Measurements from ENCODE around the gene ESRRG.

Gene ESRRG

DNA sequence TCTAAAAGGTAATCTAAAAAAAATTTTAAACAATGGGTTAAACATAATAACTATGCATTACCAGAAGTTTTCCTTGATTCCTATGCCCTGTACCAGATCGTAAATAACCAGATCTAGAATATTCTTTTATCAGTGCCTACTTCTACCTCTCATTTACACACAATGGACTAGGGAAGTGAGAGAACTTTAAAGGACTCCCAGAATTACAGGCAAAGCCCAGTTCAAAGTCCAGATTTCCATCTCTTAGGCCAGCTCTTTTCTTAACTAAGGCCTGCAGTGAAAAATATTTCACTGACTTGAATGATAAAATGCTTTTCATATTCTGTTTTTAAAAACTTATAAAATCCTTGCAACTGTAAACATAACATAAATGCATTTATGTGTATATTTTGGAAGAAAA lies 32.6 kb downstream of the ESRRG start:
- TF ChIP-seq EZH2 (optimal IDR thresholded peaks at IDR 0.05; ENCODE audit: low read depth, low read length): no peak
- TF ChIP-seq, protein P1, sequence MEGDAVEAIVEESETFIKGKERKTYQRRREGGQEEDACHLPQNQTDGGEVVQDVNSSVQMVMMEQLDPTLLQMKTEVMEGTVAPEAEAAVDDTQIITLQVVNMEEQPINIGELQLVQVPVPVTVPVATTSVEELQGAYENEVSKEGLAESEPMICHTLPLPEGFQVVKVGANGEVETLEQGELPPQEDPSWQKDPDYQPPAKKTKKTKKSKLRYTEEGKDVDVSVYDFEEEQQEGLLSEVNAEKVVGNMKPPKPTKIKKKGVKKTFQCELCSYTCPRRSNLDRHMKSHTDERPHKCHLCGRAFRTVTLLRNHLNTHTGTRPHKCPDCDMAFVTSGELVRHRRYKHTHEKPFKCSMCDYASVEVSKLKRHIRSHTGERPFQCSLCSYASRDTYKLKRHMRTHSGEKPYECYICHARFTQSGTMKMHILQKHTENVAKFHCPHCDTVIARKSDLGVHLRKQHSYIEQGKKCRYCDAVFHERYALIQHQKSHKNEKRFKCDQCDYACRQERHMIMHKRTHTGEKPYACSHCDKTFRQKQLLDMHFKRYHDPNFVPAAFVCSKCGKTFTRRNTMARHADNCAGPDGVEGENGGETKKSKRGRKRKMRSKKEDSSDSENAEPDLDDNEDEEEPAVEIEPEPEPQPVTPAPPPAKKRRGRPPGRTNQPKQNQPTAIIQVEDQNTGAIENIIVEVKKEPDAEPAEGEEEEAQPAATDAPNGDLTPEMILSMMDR (IDR thresholded peaks at IDR 0.05; ENCODE audit: low read length): no peak
- TF ChIP-seq EZH2phosphoT487 (IDR thresholded peaks at IDR 0.05; ENCODE audit: low read length): no peak
- Histone ChIP-seq H3K27ac (ENCODE audit: low read length) (no peak overlapping the region), H3K4me1 (ENCODE audit: low read length) (no peaks in the 10 kb centered on the region), H3K9ac (ENCODE audit: low read length) (no peak overlapping the region), H3K4me2 (ENCODE audit: low read depth, low read length) (no peak overlapping the region), H4K20me1 (ENCODE audit: insufficient read depth, low read length) (no peaks in the 10 kb centered on the region), H3K27me3 (replicated peaks; ENCODE audit: insufficient read depth, low read length) (no peaks in the 10 kb centered on the region), H3K9me2 (replicated peaks; ENCODE audit: insufficient read depth, low read length) (no peaks in the 10 kb centered on the region), H3K9me3 (replicated peaks; ENCODE audit: insufficient read depth, low read length) (no peaks in the 10 kb centered on the region), H3K36me3 (replicated peaks; ENCODE audit: insufficient read depth, low read length) (no peaks in the 10 kb centered on the region), H3F3A (ENCODE audit: insufficient read depth, low read length) (no peaks in the 10 kb centered on the region), H3K79me2 (ENCODE audit: low read length) (no peaks in the 10 kb centered on the region), H2AFZ (ENCODE audit: low read length) (no peak overlapping the region), H3K4me3 (ENCODE audit: low read length) (no peak overlapping the region)
- DNase-seq: no peak

GRCh38 chr1:216688127-216688657 lies 35.0 kb downstream of the ESRRG start:
- Histone ChIP-seq H3K9ac (ENCODE audit: low read length) (no peak overlapping the region), H3F3A (ENCODE audit: insufficient read depth, low read length) (no peaks in the 10 kb centered on the region), H3K27ac (ENCODE audit: low read length) (no peak overlapping the region), H3K27me3 (replicated peaks; ENCODE audit: insufficient read depth, low read length) (no peaks in the 10 kb centered on the region), H2AFZ (ENCODE audit: low read length) (no peak overlapping the region), H3K4me2 (ENCODE audit: low read depth, low read length) (no peak overlapping the region), H3K36me3 (replicated peaks; ENCODE audit: insufficient read depth, low read length) (no peaks in the 10 kb centered on the region), H3K4me3 (ENCODE audit: low read length) (no peak overlapping the region), H3K4me1 (ENCODE audit: low read length) (no peaks in the 10 kb centered on the region), H3K9me2 (replicated peaks; ENCODE audit: insufficient read depth, low read length) (no peaks in the 10 kb centered on the region), H3K79me2 (ENCODE audit: low read length) (no peaks in the 10 kb centered on the region), H3K9me3 (replicated peaks; ENCODE audit: insufficient read depth, low read length) (no peaks in the 10 kb centered on the region), H4K20me1 (ENCODE audit: insufficient read depth, low read length) (no peaks in the 10 kb centered on the region)
- DNase-seq: no peak
- no peak for TF ChIP-seq EZH2phosphoT487 (IDR thresholded peaks at IDR 0.05; ENCODE audit: low read length)
- TF ChIP-seq EZH2 (optimal IDR thresholded peaks at IDR 0.05; ENCODE audit: low read depth, low read length): no peak
- TF ChIP-seq, protein P1 (IDR thresholded peaks at IDR 0.05; ENCODE audit: low read length): no peak

DNA sequence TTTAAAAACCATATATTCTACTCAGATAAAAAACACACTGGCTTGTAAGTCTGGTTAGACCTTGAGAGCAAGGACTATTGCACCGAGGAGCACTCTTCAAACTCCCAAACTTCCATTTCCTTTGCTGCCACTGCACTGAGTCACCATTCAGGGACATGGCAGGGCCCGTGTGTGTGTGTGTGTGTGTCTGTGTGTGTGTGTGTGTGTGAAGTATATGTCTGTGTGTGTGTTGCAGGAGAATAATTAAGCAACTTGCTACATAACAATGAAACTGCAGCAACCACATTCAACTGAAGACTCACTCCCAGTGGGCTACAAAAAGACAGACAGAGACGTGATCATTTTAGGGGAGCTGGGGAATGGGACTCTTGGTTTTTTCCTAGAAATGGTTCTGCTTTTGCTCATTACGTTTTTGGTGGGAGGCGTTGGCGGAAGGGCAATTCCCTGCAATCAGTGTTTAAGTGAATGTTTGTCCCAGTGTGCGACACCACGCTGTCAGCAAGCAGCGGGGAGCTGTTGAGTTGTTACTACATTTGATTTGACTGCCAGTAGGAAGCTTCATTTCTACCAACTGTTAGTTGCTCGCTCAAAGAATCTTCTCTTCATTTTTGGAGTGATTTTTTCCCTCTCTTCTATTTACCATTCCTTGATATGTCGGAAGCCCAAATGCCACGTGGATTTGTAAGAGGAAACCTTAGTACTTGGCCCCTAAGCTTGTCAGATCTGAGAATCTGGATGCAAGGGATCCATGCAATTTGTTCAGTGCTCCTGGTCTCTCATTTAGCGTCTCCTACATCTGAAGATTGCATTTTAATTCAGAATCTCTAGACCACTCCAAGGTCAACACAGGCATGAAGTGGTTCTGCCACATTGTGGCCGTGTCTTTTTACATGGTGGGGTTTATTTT lies 36.1 kb downstream of the ESRRG start:
- no peak overlapping the region for H3K4me2 ChIP-seq (ENCODE audit: low read depth, low read length)
- H3F3A ChIP-seq (ENCODE audit: insufficient read depth, low read length): no peaks in the 10 kb centered on the region
- no peaks in the 10 kb centered on the region for H4K20me1 ChIP-seq (ENCODE audit: insufficient read depth, low read length)
- no peaks in the 10 kb centered on the region for H3K36me3 ChIP-seq (replicated peaks; ENCODE audit: insufficient read depth, low read length)
- no peaks in the 10 kb centered on the region for H3K9me2 ChIP-seq (replicated peaks; ENCODE audit: insufficient read depth, low read length)
- no peaks in the 10 kb centered on the region for H3K4me1 ChIP-seq (ENCODE audit: low read length)
- no peak overlapping the region for H3K9ac ChIP-seq (ENCODE audit: low read length)
- H3K4me3 ChIP-seq (ENCODE audit: low read length): no peak overlapping the region
- no peak overlapping the region for H2AFZ ChIP-seq (ENCODE audit: low read length)
- TF ChIP-seq EZH2phosphoT487 (IDR thresholded peaks at IDR 0.05; ENCODE audit: low read length) (no peak), EZH2 (optimal IDR thresholded peaks at IDR 0.05; ENCODE audit: low read depth, low read length) (no peak)
- TF ChIP-seq, protein P1 (IDR thresholded peaks at IDR 0.05; ENCODE audit: low read length): no peak
- H3K79me2 ChIP-seq (ENCODE audit: low read length): no peaks in the 10 kb centered on the region
- H3K27ac ChIP-seq (ENCODE audit: low read length): no peak overlapping the region
- no peak for DNase-seq
- H3K27me3 ChIP-seq (replicated peaks; ENCODE audit: insufficient read depth, low read length): no peaks in the 10 kb centered on the region
- no peaks in the 10 kb centered on the region for H3K9me3 ChIP-seq (replicated peaks; ENCODE audit: insufficient read depth, low read length)

Data from MM.1S (cell line).